GM11168 (cell line): ENCODE data around the gene WWC2.
"Not testable (repeated sequence)": the region's sequence is repeated elsewhere in the genome, so short reads cannot be mapped to it uniquely, and the experiment has no call there.

Experiments used
- in situ Hi-C: fragments of 300-500 bp; cut with MboI; formaldehyde crosslinking; loops from one replicate; pipeline ENCODE4 v1.12.0; 2022; ENCODE audit warnings: low sequenced_read_pairs; ENCODE audit not compliant: unreplicated experiment

Gene WWC2

DNA sequence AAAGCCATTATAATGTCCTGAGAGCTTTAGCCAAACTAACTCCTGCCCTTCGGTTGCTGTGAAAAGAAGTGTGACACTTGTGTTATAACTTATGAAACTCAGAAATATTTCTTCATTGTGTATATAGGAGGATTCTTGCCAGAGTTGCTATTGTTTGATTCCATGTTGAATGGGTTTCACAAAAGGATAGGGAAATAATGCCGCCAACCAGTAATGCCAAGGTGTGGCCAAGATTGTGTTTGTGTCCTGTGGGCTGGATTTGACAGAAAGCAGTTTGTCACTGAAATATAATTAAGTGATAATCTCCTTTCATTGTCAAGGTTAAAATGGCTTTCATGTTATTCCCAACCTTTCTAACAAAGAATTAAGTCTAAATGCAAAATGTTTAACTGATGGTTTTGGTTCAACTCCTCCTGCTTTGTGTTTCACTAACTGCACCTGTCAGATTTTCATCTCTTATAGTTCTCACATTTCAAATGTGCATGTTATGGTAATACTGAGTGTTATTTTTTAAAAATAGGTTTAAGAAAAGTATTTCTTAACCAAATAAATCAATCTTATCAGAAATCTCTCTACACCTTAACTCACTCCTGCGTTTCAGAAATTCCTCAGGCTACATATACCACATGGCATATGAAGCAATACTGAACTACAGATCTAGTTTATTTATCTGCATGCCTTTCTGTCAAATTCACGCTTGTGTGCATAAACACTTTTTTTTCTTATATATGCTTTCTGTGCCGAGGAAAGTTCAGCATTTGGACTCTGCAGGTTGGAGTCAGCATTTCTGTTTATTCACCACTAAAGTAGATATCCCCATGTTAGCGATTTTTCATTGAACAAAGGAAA lies 221.4 kb downstream of the WWC2 start, which contains the start of gene CLDN22:
Gene CLDN22, minus strand, starts transcription at position 66 of the 849 bp plus-strand sequence. Its CDS starts 58 bp downstream, at position 8.
- in situ Hi-C loops, result no loop called here

DNA sequence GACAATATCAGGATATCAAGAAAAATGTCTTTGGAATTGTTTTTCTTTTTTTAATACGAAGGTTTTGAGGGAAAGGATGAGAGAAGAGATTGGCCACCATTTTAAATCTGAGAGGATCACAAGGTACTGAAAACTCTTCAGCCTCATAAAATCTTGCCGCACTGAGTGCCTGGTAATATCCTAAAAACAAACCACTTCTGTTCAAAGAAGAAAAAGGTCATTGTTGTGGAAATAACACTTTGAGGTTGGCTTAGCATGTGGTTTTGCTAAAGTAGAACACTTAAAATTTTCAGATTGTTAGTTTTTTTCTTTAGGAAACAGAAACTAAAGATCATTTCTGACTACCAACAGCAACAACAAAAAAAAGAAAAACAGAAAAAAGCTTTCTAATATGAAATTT lies 222.0 kb downstream of the WWC2 start:
- in situ Hi-C loops, result no loop called here

DNA sequence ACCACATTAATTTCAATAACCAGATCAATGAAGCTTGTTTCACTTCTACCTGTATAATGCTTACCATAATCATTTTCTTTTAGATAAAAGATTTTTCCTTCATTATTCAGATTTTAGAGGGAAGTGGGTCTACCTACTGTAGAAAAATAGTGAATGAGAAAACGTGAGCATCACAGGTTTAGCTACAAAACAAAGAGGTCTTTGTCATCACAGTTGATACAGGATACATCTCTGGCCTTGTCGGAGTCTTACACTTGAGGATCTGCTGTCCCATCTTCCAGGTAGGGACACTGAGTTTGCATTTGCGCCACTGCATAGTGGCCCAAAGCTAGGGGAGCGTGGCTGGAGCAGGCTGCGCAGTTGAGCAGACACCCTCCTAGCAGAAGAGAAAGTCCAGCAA lies 222.5 kb downstream of the WWC2 start:
- in situ Hi-C loops, result no loop called here

DNA sequence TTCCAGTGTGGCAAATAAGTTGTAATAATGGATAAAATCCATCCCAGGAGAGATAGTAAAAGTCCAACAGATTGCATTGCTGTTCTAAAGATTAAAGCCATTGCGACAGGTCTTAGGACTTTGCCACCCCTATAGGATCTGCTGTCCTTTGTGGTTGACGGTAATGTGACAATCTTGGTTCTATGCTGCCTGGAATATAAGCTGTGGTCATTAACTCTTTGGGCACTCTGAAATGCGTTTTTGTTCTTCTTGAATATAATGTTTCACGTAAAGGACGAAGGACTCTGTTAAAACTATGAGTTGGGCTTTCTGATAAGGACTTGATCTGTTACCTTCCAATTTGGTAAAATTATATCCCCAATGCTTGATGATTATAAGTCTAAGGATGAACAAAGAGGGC lies 223.3 kb downstream of the WWC2 start, which contains the start of gene CLDN24:
Gene CLDN24, minus strand, starts transcription at position 101 of the 400 bp plus-strand sequence. Its CDS starts 0 bp downstream, at position 101.
- in situ Hi-C loops, result no loop called here

DNA sequence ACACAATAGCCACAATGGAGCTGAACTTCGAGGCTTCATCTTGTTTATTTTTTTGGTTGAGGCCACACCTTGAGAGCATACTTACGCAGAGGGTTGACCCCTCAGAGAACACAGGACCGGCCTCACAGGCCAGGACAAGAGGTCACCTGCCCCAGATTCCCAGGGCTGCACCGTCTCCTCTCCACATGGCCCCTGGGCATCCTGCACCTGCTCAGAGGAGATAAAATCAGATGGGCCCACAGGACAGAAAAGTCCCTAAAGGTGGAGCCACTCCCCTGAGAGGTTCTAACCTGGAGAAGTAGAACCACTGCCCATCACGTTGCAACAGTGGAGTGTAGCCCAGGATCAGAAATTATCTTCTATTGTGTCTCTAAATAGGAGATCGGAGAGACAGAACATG lies 224.2 kb downstream of the WWC2 start:
- in situ Hi-C loops, result no loop called here

DNA sequence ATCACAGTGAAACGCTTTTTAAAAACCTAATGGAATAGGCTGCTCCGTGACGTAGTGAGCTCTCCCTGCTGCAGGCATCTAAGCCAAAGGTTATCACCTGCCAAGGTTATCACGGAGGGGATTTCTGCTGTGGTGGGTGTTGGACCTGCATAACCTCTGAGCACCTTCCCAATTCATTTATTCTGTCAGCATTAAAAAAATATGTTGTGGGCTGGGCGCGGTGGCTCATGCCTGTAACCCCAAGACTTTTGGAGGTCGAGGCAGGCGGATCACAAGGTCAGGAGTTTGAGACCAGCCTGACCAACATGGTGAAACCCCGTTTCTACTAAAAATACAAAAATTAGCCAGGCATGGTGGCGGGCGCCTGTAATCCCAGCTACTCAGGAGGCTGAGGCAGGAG lies 225.0 kb downstream of the WWC2 start:
- in situ Hi-C loops, result not testable (repeated sequence)

DNA sequence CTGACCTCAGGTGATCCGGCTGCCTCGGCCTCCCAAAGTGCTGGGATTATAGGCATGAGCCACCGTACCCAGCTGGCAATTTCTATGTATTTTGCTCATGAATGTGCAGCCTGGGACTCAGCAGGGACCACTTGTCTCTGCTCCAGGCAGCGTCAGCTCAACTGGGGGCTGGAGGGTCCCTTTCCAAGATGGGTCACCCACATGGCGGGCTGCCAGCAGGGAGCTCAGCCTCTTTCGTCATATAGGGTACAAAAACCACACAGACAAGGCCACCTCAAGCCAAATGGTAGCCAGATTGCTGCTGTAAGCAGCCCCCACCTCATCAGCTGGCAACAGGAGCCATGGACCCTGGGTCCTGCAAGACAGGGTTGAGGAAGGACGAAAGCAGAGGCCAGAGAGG lies 225.6 kb downstream of the WWC2 start:
- in situ Hi-C loops, result no loop called here

DNA sequence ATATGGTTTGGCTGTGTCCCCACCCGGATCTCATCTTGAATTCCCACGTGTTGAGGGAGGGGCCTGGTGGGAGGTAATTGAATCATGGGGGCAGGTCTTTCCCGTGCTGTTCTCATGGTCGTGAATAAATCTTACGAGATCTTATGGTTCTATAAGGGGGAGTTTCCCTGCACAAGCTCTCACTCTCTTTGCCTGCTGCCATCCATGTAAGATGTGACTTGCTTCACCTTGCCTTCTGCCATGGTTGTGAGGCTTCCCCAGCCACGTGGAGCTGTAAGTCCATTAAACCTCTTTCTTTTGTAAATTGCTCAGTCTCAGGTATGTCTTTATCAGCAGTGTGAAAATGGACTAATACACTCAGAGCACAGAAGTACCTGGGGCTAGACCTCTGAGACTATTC lies 227.3 kb downstream of the WWC2 start:
- in situ Hi-C loops, result not testable (repeated sequence)

DNA sequence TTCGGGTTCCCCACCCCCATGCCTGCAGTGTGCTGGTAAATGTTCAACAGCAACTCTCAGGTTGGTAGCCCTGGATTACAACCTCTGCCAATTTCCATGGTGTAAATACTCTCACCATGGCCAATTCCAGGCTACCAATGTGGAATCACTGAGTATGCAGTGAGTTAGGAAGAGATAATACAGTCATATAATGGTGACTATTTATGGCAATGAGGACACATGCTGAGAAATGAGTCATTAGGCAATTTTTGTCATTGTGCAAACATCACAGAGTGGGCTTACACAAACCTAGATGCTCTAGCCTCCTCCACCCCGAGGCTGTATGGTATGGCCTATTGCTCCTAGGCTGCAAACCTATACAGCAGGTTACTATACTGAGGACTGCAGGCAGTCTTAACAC lies 227.8 kb downstream of the WWC2 start:
- in situ Hi-C loops, result no loop called here

DNA sequence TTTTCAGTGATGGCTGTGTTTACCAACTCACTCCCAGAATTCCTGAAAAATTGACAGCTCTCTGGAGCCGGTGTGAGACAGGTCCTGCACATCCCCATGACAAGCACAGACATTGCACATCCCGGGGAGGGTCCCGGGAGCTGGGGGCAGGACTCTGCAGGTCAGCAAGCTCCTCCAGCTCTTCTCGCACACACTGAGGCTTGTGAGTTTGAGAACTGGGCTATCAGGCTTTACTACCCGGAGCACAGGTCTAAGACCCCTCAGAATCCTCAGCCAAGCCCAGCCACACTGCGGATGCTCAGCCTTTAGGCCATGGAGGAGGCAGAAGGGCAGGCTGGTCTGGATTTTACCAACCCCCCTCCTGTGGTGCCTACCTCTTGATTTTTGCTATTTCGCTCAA lies 228.8 kb downstream of the WWC2 start:
- in situ Hi-C loops, result no loop called here

DNA sequence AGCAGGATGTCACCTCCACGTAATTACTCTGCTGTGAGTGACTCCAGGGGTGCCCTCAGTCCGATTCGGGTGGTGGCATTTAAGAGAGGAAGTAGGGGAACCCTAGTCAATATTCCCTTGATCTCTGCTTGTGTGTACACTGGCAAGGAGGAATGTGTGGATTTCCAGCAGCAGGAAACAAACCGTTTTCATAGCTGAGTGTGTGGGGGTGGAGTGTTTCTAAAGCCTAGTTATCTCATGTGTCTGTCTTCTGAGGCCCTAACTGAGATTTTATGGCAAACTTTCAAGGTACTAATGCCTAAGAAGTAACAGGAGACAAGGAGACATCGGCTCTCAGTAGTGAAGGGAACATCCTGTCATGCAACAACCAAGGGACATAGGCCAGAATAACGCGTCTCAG lies 229.8 kb downstream of the WWC2 start:
- in situ Hi-C loops, result no loop called here

DNA sequence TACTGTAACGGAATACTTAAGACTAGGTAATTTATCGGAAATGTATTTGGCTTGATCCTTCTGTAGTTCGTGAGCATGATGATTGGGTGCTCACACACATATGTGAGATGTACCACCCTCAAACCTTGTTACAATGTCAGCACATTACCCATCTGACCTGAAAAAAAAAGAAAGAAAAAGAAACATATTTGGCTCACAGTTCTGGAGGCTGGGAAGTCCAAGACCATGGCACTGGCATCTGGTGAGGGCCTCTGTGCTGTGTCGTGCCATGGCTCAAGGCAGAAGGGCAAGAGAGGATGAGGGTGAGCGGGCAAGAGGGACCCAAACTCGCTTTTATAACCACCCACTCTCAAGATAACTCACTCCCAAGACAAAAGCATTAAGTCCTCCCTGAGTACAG lies 230.2 kb downstream of the WWC2 start:
- in situ Hi-C loops, result no loop called here

DNA sequence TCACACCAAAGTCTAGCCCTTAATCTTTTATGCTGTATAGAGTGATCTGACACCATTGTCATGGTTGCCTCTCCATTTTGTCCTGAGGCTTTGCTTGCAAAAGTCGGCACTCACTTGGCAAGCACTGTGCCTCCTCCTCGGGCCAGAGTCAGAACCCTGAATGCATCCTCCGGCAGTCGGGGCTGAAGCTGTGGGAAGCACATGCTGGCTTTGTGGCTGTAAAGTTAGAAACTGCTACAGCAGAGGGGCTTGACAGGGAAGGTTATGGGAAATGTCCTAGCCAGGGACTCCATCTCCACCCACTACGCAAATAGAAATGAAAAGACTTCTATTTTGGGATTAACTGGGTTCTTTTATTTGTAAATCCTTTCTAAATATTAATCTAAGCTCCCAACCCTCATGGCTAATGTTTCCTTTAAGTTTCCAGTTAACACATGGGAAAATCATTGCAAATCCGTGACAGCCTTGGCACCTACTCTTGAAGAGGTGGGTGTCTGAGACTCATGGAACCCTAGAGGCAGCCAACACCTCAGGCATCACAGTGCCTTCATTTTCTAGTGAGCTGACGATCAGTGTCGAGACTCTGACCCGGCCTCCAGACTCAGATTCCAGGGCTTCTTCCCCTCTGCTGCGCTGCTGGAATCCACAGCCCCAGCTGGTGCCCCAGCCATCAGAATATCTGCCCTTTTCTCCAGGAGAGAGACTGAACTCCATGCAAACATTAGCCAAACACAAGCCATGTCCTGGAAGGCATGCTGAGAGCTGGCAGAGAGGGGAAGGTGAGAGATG lies 231.1 kb downstream of the WWC2 start:
- in situ Hi-C loops, result no loop called here

DNA sequence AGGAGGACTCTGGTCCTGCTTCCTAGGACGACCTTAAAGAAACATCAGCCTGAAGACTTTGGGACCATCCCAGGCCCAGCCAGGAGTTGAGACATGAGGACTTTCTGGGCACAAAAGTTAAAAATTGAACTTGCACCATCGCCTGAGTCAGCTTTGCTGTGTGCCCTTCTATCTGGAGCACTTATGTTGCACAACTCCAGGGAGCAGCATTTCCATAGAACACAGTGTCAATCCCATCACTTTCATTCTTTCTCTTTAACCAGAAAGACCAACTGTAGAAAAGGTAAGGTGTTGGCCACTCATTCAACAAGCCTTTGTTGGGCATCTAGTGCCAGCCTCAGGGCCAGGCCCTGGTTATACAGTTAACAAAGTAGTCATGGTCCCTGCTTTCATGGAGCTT lies 231.8 kb downstream of the WWC2 start:
- in situ Hi-C loops, result no loop called here

DNA sequence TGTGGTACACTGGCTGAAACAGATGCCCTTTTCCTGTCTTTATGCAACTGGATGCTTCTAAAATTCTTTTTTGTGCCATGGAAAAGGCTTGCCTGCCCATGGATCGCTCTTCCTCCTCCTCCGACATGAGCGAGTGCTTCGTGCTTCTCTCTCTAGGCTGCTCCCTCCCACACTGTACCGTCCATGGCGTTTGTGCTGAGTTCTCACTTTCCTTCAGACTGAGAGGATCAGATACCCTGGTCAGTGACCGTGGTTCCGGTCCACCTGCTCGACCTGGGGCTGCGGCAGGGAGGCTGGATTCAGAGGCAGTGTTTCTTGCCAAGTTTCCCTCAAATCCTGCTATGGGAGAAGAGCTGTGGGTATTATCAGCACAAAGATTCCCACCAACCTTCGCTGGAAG lies 233.4 kb downstream of the WWC2 start:
- in situ Hi-C loops, result no loop called here

DNA sequence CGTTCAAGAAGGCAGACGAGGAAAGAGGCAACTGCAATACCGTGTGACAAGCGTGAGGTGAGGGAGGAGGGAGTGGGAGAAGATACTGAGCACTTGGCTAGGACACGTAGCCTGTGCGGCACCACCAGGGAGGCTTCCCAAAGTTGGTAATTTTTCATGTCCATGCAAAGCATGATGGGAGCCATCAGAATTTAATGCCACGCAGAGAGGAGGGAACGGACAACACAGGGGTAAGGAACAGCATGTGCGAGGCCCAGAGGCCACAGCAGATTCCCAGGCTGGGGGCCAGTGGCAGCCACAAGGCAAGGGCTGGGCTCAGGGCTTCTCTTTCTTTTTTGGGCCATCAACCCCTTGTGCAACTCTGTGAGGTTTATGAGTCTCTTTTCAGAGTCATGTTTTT lies 234.1 kb downstream of the WWC2 start:
- in situ Hi-C loops, result no loop called here

DNA sequence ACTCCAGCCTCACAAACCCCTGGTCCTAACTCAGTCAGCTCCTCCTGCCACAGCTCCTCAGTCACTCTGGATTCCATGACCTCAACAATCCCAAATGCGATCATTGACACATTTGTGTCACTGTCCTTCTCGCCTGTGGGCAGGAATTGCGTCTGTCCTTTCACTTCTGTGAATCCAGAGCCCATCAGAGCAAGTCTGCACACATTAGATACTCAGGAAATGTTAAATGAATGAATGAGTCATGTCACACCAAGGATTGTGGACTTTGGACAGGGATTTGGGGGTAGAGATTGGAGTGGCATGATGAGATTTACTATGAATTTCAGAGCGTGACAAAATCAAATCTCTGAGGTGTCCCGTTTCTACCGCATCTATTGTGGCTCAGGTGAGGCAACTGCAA lies 234.9 kb downstream of the WWC2 start:
- in situ Hi-C loops, result no loop called here

DNA sequence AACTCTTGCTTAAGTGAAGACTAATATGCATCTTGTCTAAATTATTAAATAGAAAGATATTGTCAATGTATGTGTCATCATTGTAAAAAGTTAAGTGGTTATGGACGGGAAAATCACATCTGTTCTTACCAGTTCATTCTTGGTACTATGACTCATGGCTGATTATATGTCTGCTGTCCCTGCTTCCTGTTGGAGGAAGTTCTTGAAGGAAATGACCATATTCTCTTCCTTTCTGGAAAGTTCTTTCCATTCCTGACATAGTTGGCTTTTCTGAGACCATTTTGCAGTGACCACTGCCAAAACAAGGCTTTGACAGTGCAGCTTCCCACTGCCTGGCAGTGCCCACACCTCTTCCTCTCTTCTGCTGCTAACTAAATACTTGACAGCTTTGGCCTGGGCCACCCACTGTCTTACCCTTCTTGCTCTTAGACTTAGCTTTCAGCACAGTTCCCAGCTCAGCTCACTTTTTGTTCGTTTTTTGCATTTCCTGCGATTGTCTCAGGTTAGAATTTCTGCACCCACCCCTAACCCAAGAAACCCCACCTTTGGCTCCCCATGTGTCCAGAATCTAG lies 236.4 kb downstream of the WWC2 start:
- in situ Hi-C loops, result no loop called here

DNA sequence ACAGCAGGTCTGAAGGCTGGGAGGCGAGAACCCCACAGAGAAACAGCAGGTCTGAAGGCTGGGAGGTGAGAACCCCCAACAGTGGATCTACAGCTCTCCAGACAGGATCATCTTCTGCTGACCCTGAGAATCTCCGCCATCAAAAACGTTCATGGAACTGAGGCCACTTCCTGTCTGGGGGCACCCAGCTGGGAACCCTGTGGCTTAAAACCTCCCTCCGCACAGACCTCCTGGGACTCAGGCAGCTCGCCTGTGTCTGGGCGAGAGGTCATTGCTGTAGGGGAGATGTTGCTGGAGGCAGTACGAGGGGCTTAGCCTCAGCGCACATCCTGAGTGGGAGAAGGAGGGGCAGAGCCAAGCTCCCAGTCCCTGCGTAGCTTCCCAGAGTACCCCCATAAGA lies 238.3 kb downstream of the WWC2 start:
- in situ Hi-C loops, result no loop called here

DNA sequence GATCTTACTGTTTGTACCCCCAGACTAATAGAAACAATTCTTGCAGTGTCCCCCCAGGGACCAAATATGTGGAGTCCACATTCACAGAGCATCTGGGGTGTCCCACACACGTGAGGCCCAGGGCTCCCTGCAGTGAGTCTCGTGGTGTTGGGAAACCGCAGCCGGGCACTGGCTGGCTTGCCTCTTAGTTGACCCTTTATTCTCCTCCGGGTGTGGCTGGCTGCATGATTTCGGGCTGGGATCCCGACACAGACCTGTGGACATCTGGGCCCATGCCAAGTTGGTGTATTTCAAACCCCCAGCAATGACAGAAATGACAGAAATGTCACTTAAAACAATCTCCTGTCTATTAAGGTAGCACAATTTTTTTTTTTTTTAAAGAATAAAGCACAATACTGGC lies 238.8 kb downstream of the WWC2 start:
- in situ Hi-C loops, result no loop called here
